ENCODE results near the gene MBTD1.

DNA sequence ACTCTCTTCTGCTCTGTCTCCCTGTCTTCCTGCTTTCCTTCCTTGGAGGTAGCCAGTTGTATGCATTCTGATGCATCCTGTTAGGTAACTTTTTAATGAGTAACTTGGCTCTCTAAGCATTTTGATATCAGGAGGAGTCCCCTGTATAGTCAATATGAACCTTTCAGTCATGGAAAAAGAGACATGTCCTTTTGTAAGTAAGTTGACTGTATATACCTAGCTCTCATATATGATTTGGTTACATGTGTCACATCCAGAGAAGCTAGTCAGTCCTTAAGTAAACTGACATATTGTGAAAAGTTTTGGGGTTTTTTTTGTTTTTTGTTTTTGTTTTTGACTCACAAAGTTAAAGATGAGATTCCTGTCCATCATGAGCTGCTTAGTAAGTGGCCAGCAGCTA lies 19.3 kb upstream of the MBTD1 start:
- TF ChIP-seq, protein P1, sequence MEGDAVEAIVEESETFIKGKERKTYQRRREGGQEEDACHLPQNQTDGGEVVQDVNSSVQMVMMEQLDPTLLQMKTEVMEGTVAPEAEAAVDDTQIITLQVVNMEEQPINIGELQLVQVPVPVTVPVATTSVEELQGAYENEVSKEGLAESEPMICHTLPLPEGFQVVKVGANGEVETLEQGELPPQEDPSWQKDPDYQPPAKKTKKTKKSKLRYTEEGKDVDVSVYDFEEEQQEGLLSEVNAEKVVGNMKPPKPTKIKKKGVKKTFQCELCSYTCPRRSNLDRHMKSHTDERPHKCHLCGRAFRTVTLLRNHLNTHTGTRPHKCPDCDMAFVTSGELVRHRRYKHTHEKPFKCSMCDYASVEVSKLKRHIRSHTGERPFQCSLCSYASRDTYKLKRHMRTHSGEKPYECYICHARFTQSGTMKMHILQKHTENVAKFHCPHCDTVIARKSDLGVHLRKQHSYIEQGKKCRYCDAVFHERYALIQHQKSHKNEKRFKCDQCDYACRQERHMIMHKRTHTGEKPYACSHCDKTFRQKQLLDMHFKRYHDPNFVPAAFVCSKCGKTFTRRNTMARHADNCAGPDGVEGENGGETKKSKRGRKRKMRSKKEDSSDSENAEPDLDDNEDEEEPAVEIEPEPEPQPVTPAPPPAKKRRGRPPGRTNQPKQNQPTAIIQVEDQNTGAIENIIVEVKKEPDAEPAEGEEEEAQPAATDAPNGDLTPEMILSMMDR (IDR thresholded peaks at IDR 0.05) = no peak
- TF ChIP-seq EZH2 (IDR thresholded peaks at IDR 0.05) (no peak), EZH2phosphoT487 (IDR thresholded peaks at IDR 0.05) (no peak)

Measured in neural progenitor cell (in vitro differentiated cells).